SK-MEL-5 (cell line): ENCODE results near the gene TMEM19. TPM values are rescaled to one million over a fixed set of nuclear protein-coding genes. Genes with fewer than 3 reads are reported as not detected.
"Not testable (repeated sequence)": the region's sequence is repeated elsewhere in the genome, so short reads cannot be mapped to it uniquely, and the experiment has no call there.

ENCODE experiments used
- DNase-seq: peaks from one replicate; pipeline ENCODE4 v3.0.0-alpha.2; 2016; ENCODE audit warnings: low read depth, low spot score
- in situ Hi-C: cut with HindIII; loops from 2 replicates; pipeline ENCODE4 v1.10.0; 2016; ENCODE audit warnings: low sequenced_read_pairs, high pct_unique_total_duplicates, low pct_unique_long_range_greater_than_20kb
- total RNA-seq: library from RNA; depleted of rRNA; stranded (reverse); fragments of >200 nt; shearing (Covaris generic); gene quantifications from 2 replicates; pipeline ENCODE4 v1.2.3, GENCODE V29; 2014

TMEM19 gene
- total RNA-seq, 1 experiment from 2014 or later: 41.3 TPM

- in situ Hi-C loops: no loop called here
Observed at GRCh38 chr12:71662849-71663560, 22.9 kb upstream of the TMEM19 start.

DNA sequence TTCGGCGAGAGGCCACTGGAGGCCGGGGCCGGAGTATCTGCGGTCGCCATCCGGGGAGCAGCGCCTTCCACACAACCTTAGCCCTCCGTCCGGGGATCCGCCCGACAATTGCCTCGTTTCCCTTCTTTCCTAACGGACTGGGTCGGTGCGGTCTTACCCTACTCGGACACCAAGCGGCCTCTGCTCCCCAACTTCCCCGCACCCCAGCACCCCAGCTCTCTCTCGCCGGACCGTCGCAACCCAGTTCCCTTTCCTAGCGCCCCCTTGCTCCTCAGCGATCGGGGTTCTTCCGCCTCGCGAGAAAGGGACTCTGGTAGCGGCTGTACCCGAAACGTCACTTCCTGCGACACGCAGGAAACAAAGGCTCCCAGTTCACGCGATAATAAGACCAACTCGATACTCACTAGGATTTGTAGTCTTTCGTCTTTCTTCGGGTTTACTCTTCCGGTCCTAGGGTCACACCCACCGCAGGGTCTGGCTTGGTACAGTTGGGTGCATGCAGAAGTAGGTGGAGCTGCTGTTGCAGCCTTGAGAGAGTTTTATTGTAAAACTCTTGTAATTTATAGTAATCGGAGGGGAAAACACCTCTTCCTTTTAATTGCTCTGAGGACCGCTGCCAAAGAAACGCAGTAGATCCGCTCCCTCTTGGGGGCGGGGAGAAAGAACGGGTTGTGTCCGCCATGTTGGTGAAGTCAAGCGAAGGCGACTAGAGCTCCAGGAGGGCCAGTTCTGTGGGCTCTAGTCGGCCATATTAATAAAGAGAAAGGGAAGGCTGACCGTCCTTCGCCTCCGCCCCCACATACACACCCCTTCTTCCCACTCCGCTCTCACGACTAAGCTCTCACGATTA is 22.1 kb upstream of the TMEM19 start, which contains the start of the genes THAP2 and ZFC3H1:
Gene THAP2, plus strand, starts transcription at position 741 of the 850 bp plus-strand sequence. CDS start 209 bp downstream, outside the sequence.
Gene ZFC3H1, minus strand, starts transcription at position 288 of the 850 bp plus-strand sequence. Its CDS starts 238 bp downstream, at position 50.
- peak; percentile 99 for DNase-seq
- in situ Hi-C loops: no loop called here

More at GRCh38 chr12:71662849-71663560, 22.9 kb upstream of the TMEM19 start:
- DNase-seq: peak; percentile 37

DNA sequence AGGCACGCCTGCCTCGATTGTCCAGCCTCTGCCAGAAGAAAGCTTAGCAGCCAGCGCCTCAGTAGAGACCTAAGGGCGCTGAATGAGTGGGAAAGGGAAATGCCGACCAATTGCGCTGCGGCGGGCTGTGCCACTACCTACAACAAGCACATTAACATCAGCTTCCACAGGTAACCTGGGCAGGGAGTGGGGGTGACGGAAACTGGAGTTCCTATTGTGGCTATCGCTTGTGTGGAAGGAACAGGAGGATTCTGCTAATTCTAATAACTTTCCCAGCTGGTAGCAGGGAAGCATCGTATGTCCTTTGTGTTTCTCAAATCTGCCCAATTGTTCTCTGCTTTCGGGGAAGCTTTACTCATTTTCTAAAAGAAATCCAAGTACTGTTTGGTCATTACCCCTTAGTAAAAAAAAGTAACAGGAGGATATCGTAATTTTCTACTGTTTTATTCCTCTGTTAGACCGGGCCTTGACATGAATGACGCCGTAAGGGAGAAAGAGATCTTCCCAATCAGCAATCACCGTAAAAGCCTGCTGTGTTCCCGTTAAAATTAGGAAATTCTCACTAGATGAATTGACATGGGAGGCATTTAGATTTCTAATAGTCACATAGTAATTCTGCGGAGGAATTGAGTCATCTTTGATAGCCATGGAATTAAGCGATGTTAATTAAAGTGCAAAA is 21.3 kb upstream of the TMEM19 start:
- in situ Hi-C loops: no loop called here
- no peak for DNase-seq

GRCh38 chr12:71665090-71665463 is 20.8 kb upstream of the TMEM19 start:
- DNase-seq: no peak
- in situ Hi-C loops: no loop called here

DNA sequence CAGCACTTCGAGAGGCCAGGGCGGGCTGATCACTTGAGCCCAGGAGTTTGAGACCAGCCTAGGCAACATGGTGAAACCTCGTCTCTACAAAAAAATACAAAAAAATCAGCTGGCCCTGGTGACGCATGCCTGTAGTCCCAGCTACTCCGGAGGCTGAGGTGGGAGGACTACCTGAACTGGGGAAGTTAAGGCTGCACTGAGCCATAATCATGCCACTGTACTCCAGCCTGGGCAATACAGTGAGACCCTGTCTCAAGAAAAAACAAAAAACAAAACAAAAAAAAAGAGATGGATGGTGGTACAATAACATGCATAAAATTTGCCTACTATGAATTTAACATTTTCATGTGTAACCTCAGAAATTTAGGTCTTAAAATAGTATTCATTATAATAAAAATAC is 19.6 kb upstream of the TMEM19 start:
- in situ Hi-C loops: no loop called here
- no peak for DNase-seq

- in situ Hi-C loops: no loop called here
- no peak for DNase-seq
Observed at GRCh38 chr12:71671311-71671710, 14.6 kb upstream of the TMEM19 start.

DNA sequence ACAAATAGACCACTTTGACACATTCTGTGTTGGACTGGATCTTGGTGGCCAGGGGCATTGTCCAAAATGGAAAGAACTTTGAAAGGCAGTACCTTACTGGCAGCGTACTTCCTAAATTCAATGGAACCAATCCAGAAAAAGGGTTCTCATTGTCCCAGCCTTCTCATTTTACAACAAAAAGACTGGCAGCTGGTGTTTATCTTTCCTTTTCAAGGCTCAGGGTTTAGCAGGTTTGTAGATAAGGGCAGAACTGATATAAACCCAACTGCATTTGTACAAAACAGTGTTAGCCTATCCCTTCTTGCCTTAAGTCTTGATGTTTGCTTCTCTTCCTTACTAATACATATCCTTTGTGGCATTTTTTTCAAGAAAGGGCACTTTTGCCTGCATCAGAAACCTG is 14.1 kb upstream of the TMEM19 start:
- in situ Hi-C loops: no loop called here
- DNase-seq: no peak

DNA sequence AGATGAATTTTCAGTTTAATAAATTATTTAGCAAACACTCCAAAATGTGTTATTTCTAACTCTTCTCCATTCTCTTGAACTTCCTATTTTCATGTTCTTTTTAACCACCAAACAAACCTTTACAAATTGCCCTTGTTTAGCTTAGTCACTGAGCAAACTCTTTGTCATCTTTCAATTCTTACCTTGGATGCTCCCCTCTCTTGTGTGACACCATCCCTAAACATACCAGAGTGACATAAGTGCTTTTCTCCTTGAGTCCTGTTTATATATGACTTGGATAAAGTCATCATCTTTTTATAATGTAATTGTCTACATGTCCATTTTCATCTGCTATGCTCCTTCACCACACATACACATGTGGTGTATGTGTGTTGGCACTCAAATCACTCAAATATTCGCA is 3.4 kb upstream of the TMEM19 start:
- in situ Hi-C loops: no loop called here
- DNase-seq: no peak

- no peak for DNase-seq
Observed at GRCh38 chr12:71683633-71684032, 2.2 kb upstream of the TMEM19 start.

DNA sequence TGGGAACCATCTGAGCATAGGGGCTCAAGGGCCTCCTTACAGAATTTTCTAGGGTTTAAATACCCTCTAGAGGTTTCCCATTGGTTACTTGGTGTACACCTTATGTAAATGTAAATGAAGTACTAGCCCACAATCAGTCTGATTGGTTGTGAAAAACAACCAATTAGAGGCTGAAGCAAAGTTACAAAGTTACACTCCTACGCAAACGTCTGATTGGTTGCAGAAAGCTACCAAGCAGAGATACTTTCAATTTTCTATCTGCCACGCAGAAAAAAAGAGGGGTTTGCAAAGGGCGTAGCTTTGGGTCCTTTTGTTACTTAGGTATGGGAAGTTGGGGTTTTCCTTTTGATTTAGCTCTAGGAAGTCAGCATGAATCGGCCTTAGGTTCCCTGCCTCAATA is 1.8 kb upstream of the TMEM19 start:
- peak; percentile 17 for DNase-seq
- in situ Hi-C loops: no loop called here

More at GRCh38 chr12:71683633-71684032, 2.2 kb upstream of the TMEM19 start:
- in situ Hi-C loops: no loop called here

GRCh38 chr12:71685312-71685906 is 473 bp upstream of the TMEM19 start:
- DNase-seq: no peak
- in situ Hi-C loops: no loop called here

DNA sequence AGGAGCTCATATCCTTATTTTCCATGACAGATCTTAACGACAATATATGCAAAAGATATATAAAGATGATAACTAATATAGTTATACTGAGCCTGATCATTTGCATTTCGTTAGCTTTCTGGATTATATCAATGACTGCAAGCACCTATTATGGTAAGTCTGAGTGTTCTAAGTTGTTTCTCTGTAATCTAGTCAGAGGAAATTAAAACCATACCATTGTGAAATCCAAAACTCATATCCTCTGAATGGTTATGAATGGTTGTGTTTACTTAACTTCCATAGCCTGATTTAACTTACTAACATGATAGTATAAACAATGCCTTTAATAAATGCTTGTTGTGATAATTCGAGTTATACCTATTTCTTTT is 760 bp downstream of the TMEM19 start:
- DNase-seq: no peak
- in situ Hi-C loops: no loop called here

DNA sequence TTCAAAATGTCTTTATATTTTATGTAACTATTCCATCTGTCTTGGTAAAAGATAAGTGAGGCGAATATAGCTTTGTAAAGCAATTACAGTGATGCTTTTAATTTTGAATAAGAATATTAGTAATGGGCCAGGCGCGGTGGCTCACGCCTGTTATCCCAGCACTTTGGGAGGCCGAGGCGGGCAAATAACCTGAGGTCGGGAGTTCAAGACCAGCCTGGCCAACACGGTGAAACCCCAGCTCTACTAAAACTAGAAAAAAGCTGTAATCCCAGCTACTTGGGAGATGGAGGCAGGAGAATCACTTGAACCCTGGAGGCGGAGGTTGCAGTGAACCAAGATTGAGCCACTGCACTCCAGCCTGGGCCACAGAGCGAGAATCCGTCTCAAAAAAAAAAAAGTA is 1.3 kb downstream of the TMEM19 start:
- DNase-seq, in situ Hi-C loops: not testable (repeated sequence)

DNA sequence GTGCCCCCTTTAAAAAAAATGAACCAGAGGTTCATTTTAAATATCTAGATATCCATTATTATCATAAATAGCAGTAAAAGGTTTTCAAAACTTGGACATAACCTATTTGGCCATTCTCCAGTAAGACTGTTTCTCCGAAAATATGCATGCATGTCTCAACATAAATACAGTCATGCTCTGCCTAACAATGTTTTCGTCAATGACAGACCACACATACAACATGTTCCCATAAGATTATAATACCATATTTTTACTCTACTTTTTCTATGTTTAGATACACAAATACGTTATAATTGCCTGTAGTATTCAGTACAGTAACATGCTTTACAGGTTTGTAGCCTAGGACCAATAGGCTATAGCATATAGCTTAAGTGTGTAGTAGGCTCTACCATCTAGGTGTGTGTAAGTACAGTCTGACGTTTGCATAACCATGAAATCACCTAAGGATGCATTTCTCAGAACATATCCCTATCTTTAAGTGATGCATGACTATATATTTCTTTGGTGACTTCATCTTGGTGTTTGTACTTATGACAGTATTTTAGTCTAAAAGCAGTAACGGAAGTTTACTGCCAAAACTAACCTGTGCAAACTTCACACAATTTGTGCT is 3.2 kb downstream of the TMEM19 start:
- DNase-seq: no peak
- in situ Hi-C loops: no loop called here

GRCh38 chr12:71691504-71692129 is 5.7 kb downstream of the TMEM19 start:
- DNase-seq: no peak
- in situ Hi-C loops: no loop called here

DNA sequence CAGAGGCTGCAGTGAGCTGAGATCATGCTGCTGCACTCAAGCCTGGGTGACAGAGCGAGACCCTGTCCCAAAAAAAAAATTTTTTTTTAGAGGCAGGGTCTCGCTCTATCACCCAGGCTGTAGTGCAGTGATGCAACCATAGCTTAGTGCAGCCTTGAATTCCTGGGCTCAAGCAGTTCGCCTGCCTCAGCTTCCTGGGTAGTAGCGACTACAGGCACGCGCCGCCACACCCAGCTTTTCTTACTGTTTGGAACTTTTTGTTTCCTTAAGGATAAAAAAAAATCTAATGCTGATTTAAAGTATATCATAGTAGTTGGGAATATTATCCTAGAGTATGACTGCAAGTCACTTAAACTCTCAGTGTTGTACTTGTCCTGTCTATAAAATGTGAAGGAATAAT is 7.2 kb downstream of the TMEM19 start:
- in situ Hi-C loops: no loop called here

DNA sequence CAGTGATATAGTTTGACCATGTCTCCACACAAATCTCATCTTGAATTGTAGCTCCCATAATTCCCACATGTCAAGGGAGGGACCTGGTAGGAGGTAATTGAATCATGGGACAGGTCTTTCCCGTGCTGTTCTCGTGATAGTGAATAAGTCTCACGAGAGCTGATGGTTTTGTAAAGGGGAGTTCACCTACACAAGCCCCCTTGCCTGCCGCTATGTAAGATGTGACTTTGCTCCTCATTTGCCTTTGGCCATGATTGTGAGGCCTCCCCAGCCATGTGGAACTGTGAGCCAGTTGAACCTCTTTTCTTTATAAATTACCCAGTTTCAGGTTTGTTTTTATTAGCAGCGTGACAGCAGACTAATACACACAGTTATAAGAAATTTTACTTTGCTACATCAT is 7.8 kb downstream of the TMEM19 start:
- in situ Hi-C loops, DNase-seq: not testable (repeated sequence)

More for the DNA sequence above, 7.2 kb downstream of the TMEM19 start:
- DNase-seq: no peak
